HL-60 (cell line): ENCODE measurements around the gene CR1.
"Not testable (repeated sequence)": the region's sequence is repeated elsewhere in the genome, so short reads cannot be mapped to it uniquely, and the experiment has no call there.

Experiments
- DNase-seq, 2 experiments: peaks; one replicate each; pipeline ENCODE4 v3.0.0-alpha.2; 2010 to 2020; ENCODE audit warnings: low read depth in 1 of 2, low spot score in 1 of 2
- H3K27ac ChIP-seq: fragments of 250-450 bp; sonication (Bioruptor Pico); replicated peaks from 2 replicates; pipeline ENCODE4 v1.5.1; 2020; ENCODE audit warnings: mild to moderate bottlenecking, moderate library complexity
- H3K27me3 ChIP-seq: fragments of 250-450 bp; sonication (Bioruptor Pico); 2 replicates; pipeline ENCODE4 v1.5.1; 2021; ENCODE audit warnings: mild to moderate bottlenecking, moderate library complexity; ENCODE audit not compliant: insufficient read depth, poor library complexity, severe bottlenecking
- H3K4me3 ChIP-seq: replicated peaks from 2 replicates; pipeline ENCODE4 v1.5.1; 2011; ENCODE audit warnings: mild to moderate bottlenecking, control low read depth, low read length; ENCODE audit not compliant: insufficient read depth
- GABPA ChIP-seq: IDR thresholded peaks from 2 replicates; pipeline ENCODE4 v1.6.1; 2012; ENCODE audit warnings: low read depth
- POLR2AphosphoS5 ChIP-seq: IDR thresholded peaks from 2 replicates; pipeline ENCODE4 v1.6.1; 2012; ENCODE audit warnings: low read depth
- SPI1 ChIP-seq: IDR thresholded peaks from 2 replicates; pipeline ENCODE4 v1.6.1; 2012; ENCODE audit warnings: low read depth, mild to moderate bottlenecking, borderline replicate concordance
- TF ChIP-seq, protein P1 (sequence below): IDR thresholded peaks from one replicate; pipeline ENCODE4 v1.5.1; 2011; ENCODE audit warnings: low read length, control low read depth, inconsistent platforms; ENCODE audit not compliant: insufficient read depth
- TF ChIP-seq, protein P2 (sequence below): IDR thresholded peaks from 2 replicates; pipeline ENCODE4 v1.6.1; 2012; ENCODE audit warnings: low read depth; ENCODE audit not compliant: insufficient replicate concordance

Gene CR1

DNA sequence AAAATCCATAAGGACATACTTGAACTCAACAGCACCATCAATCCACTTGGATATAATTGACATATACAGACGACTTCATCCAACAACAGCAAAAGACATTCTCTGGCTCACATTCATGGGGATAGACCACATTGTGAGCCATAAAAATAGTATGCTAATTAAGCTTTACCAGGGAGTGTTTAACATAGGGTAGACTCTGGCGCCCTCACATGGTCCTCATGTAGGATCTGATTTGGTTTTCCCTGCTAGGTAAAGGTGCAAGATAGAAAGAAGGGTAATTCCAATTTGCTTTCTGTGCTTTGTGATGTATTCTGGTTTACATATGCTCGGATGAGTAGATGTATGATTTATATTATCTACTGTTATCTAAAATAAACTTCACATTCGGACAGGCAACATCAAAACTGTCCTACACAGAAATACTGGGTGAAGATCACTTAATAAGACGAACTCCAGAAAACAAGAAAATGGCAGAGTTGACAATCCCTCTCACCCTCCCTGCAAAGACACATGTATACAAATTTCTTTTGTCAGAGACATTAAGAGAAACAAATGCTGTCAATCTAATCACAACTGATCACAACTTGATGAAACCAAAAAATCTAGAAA lies 176.7 kb downstream of the CR1 start:
- Histone ChIP-seq H3K4me3 (no peak overlapping the region), H3K27ac (no peak overlapping the region), H3K27me3 (peaks cover 30% of the 10 kb centered on the region)
- DNase-seq: peak; percentile 5 to 18
- TF ChIP-seq POLR2AphosphoS5 (no peak), SPI1 (no peak), GABPA (no peak)
- TF ChIP-seq, protein P1, sequence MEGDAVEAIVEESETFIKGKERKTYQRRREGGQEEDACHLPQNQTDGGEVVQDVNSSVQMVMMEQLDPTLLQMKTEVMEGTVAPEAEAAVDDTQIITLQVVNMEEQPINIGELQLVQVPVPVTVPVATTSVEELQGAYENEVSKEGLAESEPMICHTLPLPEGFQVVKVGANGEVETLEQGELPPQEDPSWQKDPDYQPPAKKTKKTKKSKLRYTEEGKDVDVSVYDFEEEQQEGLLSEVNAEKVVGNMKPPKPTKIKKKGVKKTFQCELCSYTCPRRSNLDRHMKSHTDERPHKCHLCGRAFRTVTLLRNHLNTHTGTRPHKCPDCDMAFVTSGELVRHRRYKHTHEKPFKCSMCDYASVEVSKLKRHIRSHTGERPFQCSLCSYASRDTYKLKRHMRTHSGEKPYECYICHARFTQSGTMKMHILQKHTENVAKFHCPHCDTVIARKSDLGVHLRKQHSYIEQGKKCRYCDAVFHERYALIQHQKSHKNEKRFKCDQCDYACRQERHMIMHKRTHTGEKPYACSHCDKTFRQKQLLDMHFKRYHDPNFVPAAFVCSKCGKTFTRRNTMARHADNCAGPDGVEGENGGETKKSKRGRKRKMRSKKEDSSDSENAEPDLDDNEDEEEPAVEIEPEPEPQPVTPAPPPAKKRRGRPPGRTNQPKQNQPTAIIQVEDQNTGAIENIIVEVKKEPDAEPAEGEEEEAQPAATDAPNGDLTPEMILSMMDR: no peak
- TF ChIP-seq, protein P2, sequence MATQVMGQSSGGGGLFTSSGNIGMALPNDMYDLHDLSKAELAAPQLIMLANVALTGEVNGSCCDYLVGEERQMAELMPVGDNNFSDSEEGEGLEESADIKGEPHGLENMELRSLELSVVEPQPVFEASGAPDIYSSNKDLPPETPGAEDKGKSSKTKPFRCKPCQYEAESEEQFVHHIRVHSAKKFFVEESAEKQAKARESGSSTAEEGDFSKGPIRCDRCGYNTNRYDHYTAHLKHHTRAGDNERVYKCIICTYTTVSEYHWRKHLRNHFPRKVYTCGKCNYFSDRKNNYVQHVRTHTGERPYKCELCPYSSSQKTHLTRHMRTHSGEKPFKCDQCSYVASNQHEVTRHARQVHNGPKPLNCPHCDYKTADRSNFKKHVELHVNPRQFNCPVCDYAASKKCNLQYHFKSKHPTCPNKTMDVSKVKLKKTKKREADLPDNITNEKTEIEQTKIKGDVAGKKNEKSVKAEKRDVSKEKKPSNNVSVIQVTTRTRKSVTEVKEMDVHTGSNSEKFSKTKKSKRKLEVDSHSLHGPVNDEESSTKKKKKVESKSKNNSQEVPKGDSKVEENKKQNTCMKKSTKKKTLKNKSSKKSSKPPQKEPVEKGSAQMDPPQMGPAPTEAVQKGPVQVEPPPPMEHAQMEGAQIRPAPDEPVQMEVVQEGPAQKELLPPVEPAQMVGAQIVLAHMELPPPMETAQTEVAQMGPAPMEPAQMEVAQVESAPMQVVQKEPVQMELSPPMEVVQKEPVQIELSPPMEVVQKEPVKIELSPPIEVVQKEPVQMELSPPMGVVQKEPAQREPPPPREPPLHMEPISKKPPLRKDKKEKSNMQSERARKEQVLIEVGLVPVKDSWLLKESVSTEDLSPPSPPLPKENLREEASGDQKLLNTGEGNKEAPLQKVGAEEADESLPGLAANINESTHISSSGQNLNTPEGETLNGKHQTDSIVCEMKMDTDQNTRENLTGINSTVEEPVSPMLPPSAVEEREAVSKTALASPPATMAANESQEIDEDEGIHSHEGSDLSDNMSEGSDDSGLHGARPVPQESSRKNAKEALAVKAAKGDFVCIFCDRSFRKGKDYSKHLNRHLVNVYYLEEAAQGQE: no peak

DNA sequence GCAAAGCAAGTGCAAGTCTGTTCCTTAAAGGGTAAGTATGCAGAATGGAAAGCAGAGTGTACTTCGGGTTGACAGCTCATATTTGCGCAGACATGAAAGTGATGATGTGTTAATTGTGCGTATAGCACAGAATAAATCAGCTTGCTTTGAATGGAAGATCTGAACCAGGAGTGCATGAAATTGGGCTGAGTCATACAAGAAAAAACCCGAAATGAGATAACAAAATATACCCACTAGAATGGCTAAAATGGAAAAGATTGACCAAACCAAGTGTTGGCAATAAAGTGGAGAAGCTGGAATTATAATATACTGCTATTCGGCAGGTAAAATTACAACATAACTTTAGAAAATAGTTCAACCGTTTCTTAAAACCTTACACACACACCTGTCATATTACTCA lies 177.4 kb downstream of the CR1 start:
- TF ChIP-seq GABPA: no peak
- TF ChIP-seq, protein P1: no peak
- no peak for TF ChIP-seq SPI1
- TF ChIP-seq, protein P2: no peak
- TF ChIP-seq POLR2AphosphoS5: no peak
- no peak for DNase-seq
- Histone ChIP-seq H3K27ac (no peak overlapping the region), H3K27me3 (peaks cover 22% of the 10 kb centered on the region), H3K4me3 (no peak overlapping the region)

DNA sequence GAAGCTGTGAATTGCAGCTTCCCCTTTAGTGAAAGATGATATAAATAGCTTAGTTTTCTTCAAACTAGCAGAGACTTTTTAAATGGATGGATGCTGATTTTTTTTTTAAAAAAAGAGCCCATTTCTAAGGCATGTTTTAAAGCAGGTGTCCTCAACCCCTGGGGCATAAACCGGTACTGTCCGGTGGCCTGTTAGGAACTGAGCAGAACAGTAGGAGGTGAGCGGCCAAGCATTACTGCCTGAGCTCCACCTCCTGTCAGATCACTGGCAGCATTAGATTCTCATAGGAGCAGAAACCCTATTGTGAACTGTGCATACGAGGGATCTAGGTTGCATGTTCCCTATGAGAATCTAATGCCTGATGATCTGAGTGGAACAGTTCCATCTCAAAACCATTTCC lies 180.2 kb downstream of the CR1 start:
- no peak for DNase-seq
- H3K4me3 ChIP-seq: no peak overlapping the region
- peaks cover 6% of the 10 kb centered on the region for H3K27me3 ChIP-seq
- no peak overlapping the region for H3K27ac ChIP-seq
- no peak for TF ChIP-seq POLR2AphosphoS5
- TF ChIP-seq GABPA: no peak
- TF ChIP-seq SPI1: no peak
- TF ChIP-seq, protein P2: no peak
- TF ChIP-seq, protein P1: no peak

DNA sequence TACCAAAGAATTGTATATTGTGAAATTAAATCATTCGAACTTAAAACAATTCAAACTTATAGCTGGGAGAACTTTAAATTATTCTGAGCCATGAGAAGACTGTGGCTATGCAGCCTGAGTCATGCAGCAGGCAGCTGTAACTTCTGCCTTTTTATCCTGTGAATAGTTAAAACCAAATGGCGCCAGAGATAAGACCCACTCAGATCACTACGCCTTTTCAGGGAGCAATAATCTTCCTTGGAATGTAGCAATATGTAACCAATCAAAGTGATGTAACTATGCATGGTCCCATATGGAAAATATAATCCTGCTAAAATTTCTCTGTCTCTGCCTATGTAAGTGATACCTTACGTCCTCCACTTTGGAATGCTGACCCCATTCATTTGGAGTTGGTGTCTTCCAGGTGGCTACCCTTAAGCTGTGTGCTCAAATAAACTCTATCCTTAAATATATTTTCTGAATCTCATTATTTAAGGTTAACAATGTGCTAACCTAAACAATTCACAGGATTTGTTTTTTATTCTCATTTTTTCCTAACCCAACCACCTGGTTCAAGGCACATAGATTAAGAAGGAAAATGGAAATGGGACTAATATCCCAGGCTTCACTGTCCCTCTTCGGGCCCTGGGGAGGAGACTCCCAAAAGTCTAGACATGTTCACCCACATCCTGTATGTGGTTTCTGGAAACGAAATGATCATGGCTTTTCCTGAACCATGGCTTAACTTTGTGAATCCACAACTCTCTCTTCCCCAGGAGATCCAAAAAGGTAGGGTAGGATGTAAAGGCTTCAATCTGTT lies 184.8 kb downstream of the CR1 start:
- not testable (repeated sequence) for DNase-seq, H3K27me3 ChIP-seq, H3K27ac ChIP-seq, H3K4me3 ChIP-seq

DNA sequence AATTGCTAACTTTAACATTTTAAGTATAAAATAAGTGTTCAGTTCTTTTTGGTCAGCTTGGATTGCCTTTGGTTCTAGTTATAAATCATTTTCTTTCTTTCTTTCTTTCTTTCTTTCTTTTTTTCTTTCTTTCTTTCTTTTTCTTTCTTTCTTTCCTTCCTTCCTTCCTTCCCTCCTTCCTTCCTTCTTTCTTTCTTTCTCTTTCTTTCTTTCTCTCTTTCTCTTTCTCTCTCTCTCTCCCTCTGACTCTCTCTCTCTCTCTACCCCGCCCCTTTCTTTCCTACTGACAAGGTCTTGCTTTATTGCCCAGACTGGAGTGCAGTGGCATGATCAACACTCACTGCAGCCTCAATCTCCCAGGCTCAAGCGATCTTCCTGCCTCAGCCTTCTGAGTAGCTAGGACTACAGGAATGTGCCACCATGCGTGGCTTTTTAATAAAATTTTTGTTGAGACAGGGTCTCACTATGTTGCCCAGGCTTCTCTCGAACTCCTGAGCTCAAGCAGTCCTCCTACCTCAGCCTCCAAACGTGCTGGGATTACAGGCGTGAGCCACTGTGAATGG lies 187.0 kb downstream of the CR1 start:
- not testable (repeated sequence) for H3K27me3 ChIP-seq, H3K4me3 ChIP-seq, DNase-seq, H3K27ac ChIP-seq
